D721Med (cell line): ENCODE measurements around the gene ARPC2.
A peak's percentile ranks its signal among the peaks of the same experiment; 100 is the strongest.

Experiments used
- DNase-seq: peaks from one replicate; pipeline ENCODE4 v3.0.0; 2011; ENCODE audit warnings: low spot score; ENCODE audit not compliant: insufficient read length
- FAIRE-seq: peaks from 2 replicates; lab custom pipeline; 2011; peaks lifted over from hg19 to GRCh38; lab: Jason Lieb, UNC
- TF ChIP-seq, protein P1 (sequence below): IDR thresholded peaks from 2 replicates; pipeline ENCODE4 v1.5.1; 2012; ENCODE audit warnings: mild to moderate bottlenecking, control low read depth; ENCODE audit not compliant: insufficient read depth; ENCODE audit errors: missing control alignments

ARPC2 gene

DNA sequence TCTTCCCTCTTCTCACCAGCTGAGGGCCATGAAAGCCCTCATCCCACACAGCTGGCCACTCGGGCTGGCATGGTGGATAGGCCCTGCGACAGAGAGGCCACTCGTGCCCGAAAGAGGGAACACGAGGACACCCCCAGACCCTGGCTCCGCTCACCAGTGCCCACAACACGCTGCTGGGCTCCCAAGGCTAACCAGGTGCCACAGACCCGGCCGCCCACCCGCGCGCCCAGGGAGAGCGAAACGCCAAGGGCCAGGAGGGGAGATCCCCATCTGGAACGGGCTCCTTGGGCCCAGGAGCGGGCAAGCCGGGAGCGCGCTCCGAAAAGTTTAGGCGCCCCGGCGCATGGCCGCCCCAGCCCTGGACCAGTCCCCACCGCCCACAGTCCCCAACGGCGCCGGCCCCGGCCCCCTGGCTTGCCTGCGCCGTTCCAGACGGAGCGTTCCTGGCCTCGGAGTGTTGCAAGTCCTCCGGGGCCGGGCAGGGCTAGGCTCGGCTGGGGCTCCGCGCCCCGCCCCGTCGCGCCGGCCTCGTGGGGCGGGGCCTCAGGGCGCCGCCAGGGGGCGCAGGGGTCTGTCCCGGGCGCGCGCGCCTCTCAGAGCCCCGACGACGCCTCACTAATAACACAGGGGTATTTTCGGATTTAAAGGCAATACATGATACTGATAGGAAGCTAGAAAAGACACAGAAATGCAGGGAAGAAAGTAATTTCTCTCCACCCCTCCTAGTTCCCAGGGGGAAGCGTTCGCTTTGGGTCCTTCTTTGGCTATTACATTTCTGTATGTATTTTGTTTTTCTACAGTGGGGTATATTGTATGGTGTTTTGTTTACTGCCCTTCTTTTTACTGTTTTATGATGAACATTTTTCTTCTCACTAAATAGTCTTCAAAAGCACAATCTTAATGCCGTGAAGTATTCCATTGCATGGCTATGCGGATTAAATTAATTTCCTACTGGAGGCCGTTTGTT lies 75.3 kb downstream of the ARPC2 start, which contains the start of gene TMBIM1:
TSS of gene TMBIM1 (minus strand) at position 456 of the 967 bp plus-strand sequence. CDS start 10,362 bp downstream, outside the sequence.
- TF ChIP-seq, protein P1, sequence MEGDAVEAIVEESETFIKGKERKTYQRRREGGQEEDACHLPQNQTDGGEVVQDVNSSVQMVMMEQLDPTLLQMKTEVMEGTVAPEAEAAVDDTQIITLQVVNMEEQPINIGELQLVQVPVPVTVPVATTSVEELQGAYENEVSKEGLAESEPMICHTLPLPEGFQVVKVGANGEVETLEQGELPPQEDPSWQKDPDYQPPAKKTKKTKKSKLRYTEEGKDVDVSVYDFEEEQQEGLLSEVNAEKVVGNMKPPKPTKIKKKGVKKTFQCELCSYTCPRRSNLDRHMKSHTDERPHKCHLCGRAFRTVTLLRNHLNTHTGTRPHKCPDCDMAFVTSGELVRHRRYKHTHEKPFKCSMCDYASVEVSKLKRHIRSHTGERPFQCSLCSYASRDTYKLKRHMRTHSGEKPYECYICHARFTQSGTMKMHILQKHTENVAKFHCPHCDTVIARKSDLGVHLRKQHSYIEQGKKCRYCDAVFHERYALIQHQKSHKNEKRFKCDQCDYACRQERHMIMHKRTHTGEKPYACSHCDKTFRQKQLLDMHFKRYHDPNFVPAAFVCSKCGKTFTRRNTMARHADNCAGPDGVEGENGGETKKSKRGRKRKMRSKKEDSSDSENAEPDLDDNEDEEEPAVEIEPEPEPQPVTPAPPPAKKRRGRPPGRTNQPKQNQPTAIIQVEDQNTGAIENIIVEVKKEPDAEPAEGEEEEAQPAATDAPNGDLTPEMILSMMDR, result peak; percentile 66
- peak; percentile 97 for DNase-seq
- no peak for FAIRE-seq

DNA sequence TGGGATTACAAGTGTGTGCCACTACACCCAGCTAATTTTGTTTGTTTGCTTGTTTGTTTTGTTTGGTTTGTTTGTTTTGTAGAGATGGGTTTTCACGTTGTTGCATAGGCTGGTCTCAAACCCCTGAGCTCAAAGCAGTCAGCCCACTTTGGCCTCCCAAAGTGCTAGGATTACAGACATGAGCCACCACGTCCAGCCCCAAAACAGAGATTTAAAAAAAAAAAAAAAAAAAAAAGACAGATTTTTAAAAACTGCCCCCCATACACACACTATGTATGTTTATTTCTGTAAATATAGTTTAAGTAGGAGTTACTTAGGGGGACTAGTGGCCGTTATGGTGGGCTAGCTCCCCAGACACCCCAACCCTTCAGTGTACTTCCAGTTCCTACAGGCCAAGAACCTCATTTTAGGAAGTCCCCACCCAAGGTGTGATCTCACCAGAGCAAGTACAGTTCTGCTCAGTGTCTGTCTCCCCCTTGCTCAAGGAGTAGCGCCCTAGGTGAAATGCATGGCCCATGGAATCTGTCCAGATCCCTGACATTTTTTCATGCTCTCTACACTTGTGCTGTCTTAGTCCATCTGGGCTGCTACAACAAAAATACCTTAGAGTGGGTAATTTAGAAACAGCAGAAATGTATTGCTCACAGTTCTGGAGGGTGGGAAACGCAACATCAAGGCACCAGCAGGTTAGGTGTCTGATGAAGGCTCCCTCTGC lies 76.9 kb downstream of the ARPC2 start:
- FAIRE-seq (no peak), DNase-seq (no peak)
- TF ChIP-seq, protein P1, result no peak

- TF ChIP-seq, protein P1, result no peak
- no peak for DNase-seq
- FAIRE-seq, result no peak
These were observed 77.5 kb downstream of the ARPC2 start for GRCh38 chr2:218294430-218295022.

GRCh38 chr2:218295029-218295428 lies 78.0 kb downstream of the ARPC2 start:
- DNase-seq (no peak), FAIRE-seq (no peak)
- TF ChIP-seq, protein P1, result no peak

GRCh38 chr2:218296200-218296599 lies 79.2 kb downstream of the ARPC2 start:
- no peak for DNase-seq
- TF ChIP-seq, protein P1, result no peak
- FAIRE-seq, result no peak

GRCh38 chr2:218296847-218297246 lies 79.9 kb downstream of the ARPC2 start:
- no peak for FAIRE-seq
- TF ChIP-seq, protein P1, result no peak
- no peak for DNase-seq
